HepG2 (cell line): ENCODE results near the gene DCTN1. TPM values are rescaled to one million over a fixed set of nuclear protein-coding genes. Genes with fewer than 3 reads are reported as not detected.

ENCODE experiments used
- ARID4A ChIP-seq: sonication (generic); formaldehyde crosslinking; IDR thresholded peaks from 2 replicates; pipeline ENCODE4 v1.5.0; 2020; ENCODE audit warnings: mild to moderate bottlenecking, missing genetic modification reagents, borderline replicate concordance
- HNF1A ChIP-seq, 2 experiments: sonication (generic) in 1 of 2; formaldehyde crosslinking in 1 of 2; IDR thresholded peaks; 2 replicates each; pipeline versions ENCODE4 v1.4.0 to v1.6.1; 2016 to 2020; ENCODE audit warnings: borderline replicate concordance in 1 of 2, low read depth in 1 of 2, mild to moderate bottlenecking in 1 of 2, missing genetic modification reagents in 1 of 2
- IKZF4 ChIP-seq: sonication (generic); formaldehyde crosslinking; IDR thresholded peaks from 2 replicates; pipeline ENCODE4 v1.5.1; 2020; ENCODE audit warnings: borderline replicate concordance, mild to moderate bottlenecking, low read depth, missing genetic modification reagents; ENCODE audit errors: not compliant biosample characterization
- MIER3 ChIP-seq: IDR thresholded peaks from 2 replicates; pipeline ENCODE4 v1.6.1; 2016; ENCODE audit warnings: missing compliant biosample characterization, borderline replicate concordance
- RFX3 ChIP-seq: IDR thresholded peaks from 2 replicates; pipeline ENCODE4 v1.6.1; 2016; ENCODE audit warnings: missing biosample characterization, missing genetic modification reagents
- TEAD3 ChIP-seq: optimal IDR thresholded peaks from 2 replicates; pipeline ENCODE3; 2016; ENCODE audit warnings: borderline replicate concordance
- ZFP91 ChIP-seq: sonication (generic); formaldehyde crosslinking; IDR thresholded peaks from 2 replicates; pipeline ENCODE4 v1.9.0; 2022; ENCODE audit warnings: missing genetic modification reagents, mild to moderate bottlenecking, borderline replicate concordance
- ZNF281 ChIP-seq: sonication (generic); formaldehyde crosslinking; IDR thresholded peaks from 2 replicates; pipeline ENCODE4 v1.4.0; 2020; ENCODE audit warnings: missing genetic modification reagents, borderline replicate concordance
- ZNF547 ChIP-seq: sonication (generic); formaldehyde crosslinking; IDR thresholded peaks from 2 replicates; pipeline ENCODE4 v1.5.1; 2020; ENCODE audit warnings: mild to moderate bottlenecking, missing genetic modification reagents
- ZNF737 ChIP-seq: sonication (generic); formaldehyde crosslinking; IDR thresholded peaks from 2 replicates; pipeline ENCODE4 v1.5.0; 2020; ENCODE audit warnings: missing genetic modification reagents, mild to moderate bottlenecking, borderline replicate concordance
- ZNF772 ChIP-seq: sonication (generic); formaldehyde crosslinking; IDR thresholded peaks from 2 replicates; pipeline ENCODE4 v1.5.0; 2020; ENCODE audit warnings: mild to moderate bottlenecking, missing genetic modification reagents
- ZUFSP ChIP-seq: sonication (generic); formaldehyde crosslinking; IDR thresholded peaks from 2 replicates; pipeline ENCODE4 v1.9.0; 2021; ENCODE audit warnings: missing genetic modification reagents, mild to moderate bottlenecking, borderline replicate concordance
- polyA plus RNA-seq, 8 experiments: library from polyadenylated mRNA; depleted of rRNA in 3 of 8; stranded (reverse) in 7 of 8; unstranded in 1 of 8; fragments of >200 nt; fragmentation: Illumina TruSeq in 4 of 8; extraction: Trizol in 4 of 8; gene quantifications; 2 replicates each; pipeline versions ENCODE4 v1.2.1 to v1.2.3, GENCODE V29; 2011 to 2016; ENCODE audit warnings: low read depth in 4 of 8, missing spikeins in 1 of 8, mixed read lengths in 1 of 8; ENCODE audit not compliant: insufficient read depth in 1 of 8
- total RNA-seq, 5 experiments: library from RNA; depleted of rRNA; stranded (reverse); fragments of >200 nt; fragmentation: Illumina TruSeq; extraction: Trizol; gene quantifications; 2 replicates each; pipeline ENCODE4 v1.2.3, GENCODE V29; 2016; ENCODE audit warnings: low read depth in 1 of 5

The DCTN1 gene
- total and polyA plus RNA-seq, 2 of the 13 experiments (the other 11 are each of a cell fraction or from before 2014, with no cell fraction given) = 73.2 to 122 TPM

- peak; percentile 92 for TF ChIP-seq ARID4A
- peak; percentile 59; the same call in 1 of the 2 replicates for TF ChIP-seq ZNF772 (CRISPR knock-in tag)
- no peak for TF ChIP-seq ZNF737
- no peak for TF ChIP-seq ZNF281 (CRISPR knock-in tag)
- TF ChIP-seq IKZF4 (CRISPR knock-in tag) = no peak
- peak; percentile 74 for TF ChIP-seq ZFP91 (CRISPR knock-in tag)
- TF ChIP-seq MIER3 = no peak
- TF ChIP-seq TEAD3 (CRISPR knock-in tag) = peak; percentile 69
- TF ChIP-seq ZNF547 (CRISPR knock-in tag) = peak; percentile 95
- TF ChIP-seq RFX3 (CRISPR knock-in tag) = peak; percentile 98
- no peak for TF ChIP-seq ZUFSP
- no peak for TF ChIP-seq HNF1A (IDR thresholded peaks at IDR 0.05; ENCODE audit: low read depth)
- peak; percentile 32; the same call in 1 of the 2 replicates for TF ChIP-seq HNF1A (CRISPR knock-in tag; IDR thresholded peaks at IDR 0.05; ENCODE audit: borderline replicate concordance)
Observed at GRCh38 chr2:74421221-74421870, 41.2 kb upstream of the DCTN1 start, which contains the start of the genes C2orf81 and WDR54 (continued).
